CD4-positive, alpha-beta T cell treated with Interleukin-15 for 4 hours (primary cell): ENCODE results near the gene EMC8.
"Not testable (repeated sequence)": the region's sequence is repeated elsewhere in the genome, so short reads cannot be mapped to it uniquely, and the experiment has no call there.

ENCODE experiments used
- DNase-seq: peaks from one replicate; pipeline ENCODE4 v3.0.0-alpha.2; 2020; ENCODE audit warnings: low spot score

EMC8 gene

DNA sequence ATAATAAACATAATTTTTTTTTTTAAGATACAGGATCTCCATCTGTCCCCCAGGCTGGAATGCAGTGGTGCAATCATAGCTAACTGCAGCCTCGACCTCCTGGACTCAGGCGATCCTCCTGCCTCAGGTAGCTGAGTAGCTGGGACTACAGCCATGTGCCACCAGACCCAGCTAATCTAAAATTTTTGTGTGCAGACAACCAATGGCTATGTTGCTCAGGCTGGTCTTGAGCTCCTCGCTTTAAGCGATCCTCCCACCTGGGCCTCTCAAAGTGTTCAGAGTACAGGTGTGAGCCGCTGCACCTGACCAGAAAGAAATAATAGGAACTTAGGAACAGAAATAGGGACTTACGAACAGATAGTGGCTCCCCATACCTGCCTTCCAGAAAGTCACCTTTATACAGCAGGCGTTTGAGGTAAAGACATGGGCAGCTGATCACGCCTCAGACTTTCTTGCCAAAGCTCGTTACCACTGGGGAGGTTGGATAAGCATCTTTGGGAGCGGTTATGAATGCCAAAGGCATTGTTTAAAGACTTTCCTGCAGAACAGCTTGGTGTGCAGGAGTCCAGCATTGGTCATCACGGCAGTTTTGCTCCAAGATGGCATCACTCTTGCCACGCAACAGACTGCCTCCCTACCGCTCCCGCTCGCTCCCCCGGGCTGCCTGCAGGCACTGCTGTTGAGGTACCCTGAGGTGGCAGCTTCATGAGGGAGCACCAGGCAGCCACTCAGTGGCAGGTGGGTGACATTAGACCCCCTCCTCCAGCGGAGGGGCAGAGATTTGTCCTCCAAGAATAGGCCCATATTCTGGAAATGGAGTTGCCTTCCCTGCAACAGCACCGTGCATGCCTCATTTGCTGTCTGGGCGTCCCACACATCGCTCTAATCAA, 13.7 kb upstream of the EMC8 start:
- DNase-seq, result no peak

GRCh38 chr16:85812031-85812807, 12.9 kb upstream of the EMC8 start:
- no peak for DNase-seq

DNA sequence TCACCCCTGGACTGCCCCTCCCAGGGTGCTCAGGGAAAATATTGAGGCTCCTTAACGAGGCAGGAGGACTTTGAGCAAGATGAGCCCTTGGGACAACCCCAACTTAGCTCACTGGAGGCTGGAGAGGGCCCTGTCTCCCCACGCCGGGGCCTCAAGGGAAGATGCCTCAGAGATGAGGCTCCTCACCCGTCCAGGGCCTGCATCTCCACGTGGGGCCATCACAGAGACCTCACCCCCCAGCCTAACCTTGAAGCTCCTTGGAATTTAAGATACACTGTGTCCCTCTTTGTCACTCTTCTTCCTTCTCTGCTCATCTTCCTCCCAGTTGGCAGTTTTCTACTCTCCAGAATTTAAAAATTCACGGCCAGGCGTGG, 11.4 kb upstream of the EMC8 start:
- no peak for DNase-seq

- no peak for DNase-seq
These were observed 10.9 kb upstream of the EMC8 start for GRCh38 chr16:85810097-85810741.

DNA sequence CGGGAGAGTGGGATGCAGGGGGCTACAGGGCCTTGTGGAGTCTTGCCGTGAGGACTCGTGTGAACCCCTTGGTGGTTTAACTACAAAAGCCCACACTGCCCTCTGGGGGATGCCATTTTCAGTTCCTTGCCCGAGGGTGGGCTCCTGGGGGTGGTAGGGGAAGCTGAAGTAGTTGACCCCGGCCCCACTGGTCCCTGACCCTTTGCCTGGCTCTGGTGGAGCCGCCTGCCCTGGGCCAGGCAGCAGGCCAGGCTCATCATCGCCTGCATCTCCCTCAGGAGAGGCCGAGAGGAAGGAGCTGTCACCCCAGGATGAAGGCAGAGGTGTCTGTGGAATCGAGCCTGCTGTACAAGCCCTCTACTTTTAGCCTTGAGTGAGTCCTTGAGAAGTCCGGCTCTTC, 10.3 kb upstream of the EMC8 start:
- DNase-seq, result no peak

- DNase-seq, result no peak
These were observed 9.6 kb upstream of the EMC8 start for GRCh38 chr16:85808926-85809325.

DNA sequence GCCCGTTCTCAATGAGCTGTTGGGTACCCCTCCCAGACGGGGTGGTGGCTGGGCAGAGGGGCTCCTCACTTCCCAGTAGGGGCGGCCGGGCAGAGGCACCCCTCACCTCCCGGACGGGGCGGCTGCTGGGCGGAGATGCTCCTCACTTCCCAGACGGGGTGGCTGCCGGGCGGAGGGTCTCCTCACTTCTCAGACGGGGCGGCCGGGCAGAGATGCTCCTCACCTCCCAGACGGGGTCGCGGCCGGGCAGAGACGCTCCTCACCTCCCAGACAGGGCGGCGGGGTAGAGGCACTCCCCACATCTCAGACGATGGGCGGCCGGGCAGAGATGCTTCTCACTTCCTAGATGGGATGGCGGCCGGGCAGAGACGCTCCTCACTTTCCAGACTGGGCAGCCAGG, 8.8 kb upstream of the EMC8 start:
- DNase-seq, result not testable (repeated sequence)

GRCh38 chr16:85807340-85807739, 8.0 kb upstream of the EMC8 start:
- DNase-seq, result not testable (repeated sequence)

DNA sequence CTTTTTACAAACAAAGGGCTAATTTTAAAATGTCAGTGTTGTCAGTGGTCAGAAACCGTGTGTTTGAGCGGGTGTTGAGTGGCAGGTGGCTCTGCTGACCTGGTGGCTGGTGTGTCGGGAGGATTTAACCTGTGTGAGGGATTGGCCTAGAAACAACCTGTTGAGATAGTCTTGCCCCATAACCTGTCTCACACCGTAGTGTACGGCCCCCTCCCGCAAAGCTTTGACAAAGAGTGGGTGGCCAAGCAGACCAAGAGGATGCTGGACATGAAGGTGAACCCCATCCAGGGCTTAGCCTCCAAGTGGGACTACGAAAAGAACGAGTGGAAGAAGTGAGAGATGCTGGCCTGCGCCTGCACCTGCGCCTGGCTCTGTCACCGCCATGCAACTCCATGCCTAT, 7.2 kb upstream of the EMC8 start:
- no peak for DNase-seq

DNA sequence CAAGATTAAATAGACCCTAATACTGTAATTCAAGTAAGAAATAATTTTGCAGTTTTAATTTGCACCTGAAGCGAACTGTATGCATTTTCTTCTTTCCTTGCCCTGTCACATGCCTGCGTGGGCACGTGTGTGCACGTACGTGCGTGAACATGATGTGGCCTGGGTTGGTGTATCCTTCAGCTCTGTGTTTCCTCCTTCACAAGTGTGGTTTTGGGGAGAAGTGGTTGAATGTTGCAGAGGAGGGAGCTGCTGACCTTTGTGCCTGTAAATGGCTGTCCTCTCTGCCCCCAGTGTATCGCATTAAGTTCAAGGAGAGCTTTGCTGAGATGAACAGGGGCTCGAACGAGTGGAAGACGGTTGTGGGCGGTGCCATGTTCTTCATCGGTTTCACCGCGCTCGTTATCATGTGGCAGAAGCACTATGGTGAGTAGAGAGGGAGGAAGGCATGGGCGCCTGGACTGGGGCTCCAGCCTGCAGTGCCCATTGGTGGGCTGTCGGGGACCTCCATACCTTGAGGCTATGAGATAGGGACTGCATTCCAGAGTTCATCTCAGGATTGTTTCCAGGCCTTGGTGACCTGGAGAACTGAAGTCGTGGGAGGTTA, 6.2 kb upstream of the EMC8 start:
- DNase-seq, result no peak

DNA sequence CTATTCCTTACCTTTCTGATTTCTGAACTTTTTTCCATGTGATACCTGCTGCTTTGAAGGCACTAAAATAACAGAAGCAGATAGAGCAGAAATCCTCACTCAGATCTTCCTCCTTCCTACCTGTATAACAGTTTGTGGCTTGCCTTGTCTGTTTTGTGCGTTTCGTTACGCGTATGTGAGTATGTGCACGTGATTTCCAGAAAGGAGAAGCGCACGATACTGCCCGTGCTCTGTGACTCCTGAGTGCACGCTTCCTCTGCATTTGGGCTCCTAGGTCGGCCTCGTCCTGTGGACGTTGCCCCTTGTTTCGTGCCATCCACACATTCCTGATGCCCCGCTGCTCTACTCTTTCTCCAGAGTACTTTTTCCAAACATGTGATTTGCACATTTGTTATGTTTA, 4.2 kb upstream of the EMC8 start:
- no peak for DNase-seq

DNA sequence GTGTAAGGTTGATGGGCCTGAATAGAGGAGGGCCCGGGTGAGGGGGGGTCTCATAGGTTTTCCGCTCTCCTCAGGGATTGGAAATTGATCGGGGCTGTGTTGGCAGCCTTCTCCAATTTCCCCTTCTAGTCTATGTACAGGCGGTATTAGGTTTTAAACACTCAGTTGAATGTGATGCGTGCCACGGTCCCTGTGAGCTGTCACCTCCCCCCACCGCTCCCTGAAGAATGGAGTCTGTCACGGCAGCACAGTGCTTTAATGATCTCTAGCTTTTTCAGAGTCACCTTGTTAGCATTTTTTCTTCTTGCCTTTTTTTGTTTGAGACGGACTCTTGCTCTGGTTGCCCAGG, 951 bp upstream of the EMC8 start:
- peak; percentile 16 for DNase-seq

DNA sequence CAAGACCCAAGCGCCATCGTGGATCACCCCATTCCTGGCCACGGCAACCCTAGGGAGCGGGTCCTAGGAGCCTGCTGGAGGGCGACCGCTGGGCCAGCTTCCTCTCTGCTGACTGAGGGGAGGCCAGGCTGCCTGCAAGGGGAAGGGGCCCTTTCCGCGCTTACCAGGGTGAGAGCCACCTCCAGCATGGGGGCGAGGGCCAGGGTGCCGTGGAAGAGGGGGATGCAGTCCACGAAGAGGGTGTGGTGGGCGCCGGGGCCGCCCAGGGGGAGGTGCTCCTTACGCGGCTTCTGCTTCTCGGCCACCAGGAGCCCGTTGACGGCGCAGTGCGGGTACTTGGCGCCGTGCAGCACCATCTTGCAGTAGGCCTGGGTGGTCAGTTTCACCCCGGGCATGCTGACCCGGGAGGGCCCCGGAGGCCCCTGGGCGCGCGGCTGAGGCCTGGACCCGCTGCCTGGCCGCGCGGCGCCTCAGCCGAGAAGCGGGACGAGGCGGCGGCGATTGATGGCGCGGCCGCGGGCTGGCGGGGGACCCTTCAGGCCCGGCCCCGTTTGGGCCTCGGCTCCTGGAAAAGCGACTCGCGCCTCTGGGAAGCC, 345 bp downstream of the EMC8 start:
- no peak for DNase-seq

GRCh38 chr16:85798283-85798776, 1.0 kb downstream of the EMC8 start:
- DNase-seq, result no peak

DNA sequence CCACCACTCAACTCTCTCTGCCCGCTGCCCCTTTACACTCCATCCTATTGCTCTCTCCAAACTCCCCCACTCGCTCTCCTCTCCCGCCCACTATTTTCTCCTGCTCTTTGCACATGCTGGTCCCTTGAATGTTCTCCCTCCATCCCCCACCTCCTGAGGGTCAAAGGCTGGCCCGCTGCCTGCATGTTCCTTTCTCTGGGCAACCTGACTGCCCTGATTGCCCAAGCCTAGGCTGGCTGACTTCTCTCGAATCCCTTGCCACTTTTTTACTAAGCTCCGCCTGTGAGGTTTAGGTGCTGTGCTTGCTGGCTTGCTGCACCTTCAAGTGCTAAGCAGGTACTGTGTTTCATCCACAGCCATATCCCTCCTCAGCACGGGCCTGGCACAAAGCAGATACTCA, 2.7 kb downstream of the EMC8 start:
- no peak for DNase-seq

GRCh38 chr16:85796152-85796551, 3.2 kb downstream of the EMC8 start:
- DNase-seq, result no peak

DNA sequence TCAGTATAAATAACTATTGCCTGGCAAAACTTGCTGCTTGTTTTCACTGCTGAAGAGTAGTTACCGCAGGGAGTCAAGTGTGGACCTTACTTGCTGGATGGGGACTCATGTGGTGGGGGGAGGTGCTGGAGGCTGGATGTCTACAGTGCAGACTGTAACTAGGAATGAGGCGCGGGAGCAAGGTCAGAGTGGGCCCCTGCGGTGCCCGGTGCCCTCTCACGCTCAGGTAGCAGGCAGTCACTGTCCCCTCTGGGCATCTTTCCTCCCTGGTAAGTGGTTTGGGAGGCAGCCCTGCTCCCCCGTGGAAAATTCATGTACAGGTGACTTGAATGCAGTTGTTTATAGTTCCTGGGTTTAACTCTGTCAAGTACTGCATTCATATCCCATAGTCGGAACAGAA, 4.6 kb downstream of the EMC8 start:
- no peak for DNase-seq

DNA sequence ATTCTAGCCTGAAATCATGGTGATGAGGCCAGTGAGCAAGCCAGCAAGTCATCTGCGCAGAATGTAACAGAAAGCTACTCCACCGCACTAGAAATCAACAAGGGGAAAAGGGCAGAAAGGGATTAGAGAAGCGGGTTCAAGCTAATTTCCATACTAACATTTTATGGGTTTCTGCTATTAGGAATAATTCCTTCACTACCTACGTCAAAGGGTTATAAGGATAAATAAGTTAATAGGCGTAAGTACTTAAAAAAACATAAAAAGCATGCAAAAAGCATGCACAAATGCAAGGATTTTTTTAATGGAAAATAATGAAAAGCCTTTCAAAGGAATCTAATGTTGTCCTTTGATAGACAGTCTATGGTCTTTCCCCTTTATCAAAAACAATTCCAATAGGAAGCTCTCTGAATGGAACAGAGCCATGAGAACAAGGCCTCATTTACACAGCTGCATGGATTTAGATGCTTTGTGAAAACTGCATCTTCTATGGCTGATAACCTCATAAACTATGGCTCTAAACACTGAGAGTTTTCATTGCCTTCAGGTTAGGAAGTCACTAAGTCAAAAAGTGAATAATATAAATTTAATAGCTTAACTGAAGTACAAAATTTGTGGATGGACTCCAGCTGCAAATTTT, 5.6 kb downstream of the EMC8 start:
- no peak for DNase-seq

DNA sequence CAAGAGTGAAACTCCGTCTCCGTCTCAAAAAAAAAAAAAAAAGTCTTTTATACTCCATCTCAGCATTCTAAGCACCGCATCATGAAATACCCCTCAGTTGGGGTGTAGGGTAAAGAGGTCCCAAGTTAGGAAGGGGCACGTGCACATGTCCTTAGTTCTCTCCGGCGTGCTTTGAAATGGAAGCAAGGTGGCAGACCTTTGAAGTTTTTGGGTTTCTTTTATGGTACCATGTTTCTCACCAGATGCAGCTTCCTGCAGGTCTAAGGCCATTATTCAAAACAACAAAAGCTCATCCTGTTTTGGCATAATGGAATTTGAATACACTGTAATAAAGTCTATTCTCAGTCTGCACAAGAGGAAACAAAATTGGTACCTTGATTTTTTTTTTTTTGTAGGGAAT, 9.6 kb downstream of the EMC8 start:
- no peak for DNase-seq

- no peak for DNase-seq
These were observed 10.5 kb downstream of the EMC8 start for GRCh38 chr16:85788819-85789218.

- no peak for DNase-seq
These were observed 13.4 kb downstream of the EMC8 start for GRCh38 chr16:85785927-85786326.

DNA sequence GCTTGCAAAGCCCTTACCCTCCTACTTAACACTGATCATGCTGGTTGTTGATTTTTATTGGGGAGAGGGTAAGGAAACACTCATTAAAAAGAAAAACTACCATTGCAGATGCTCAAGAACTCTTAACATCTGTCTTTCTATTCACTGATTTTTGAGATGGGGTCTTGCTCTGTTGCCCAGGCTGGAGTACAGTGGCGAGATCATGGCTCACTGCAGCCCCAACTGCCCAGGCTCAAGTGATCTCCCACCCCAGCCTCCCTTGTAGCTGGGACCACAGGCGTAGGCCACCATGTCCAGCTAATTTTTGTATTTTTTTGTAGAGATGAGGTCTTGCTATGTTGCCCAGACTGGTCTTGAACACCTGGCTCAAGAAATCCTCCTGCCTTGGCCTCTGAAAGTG, 14.5 kb downstream of the EMC8 start:
- no peak for DNase-seq
